Thyroid gland (tissue), 4 donors: ENCODE data around the gene DNAH17. TPM values are rescaled to one million over a fixed set of nuclear protein-coding genes. Genes with fewer than 3 reads are reported as not detected.

Experiments
- DNase-seq, 2 donors: peaks; one replicate each; pipeline ENCODE4 v3.0.0-alpha.2; 2019
- H3K27ac ChIP-seq, 3 donors: fragments of 200-600 bp; sonication (generic); 1 replicate in 2 of 3; 2 replicates in 1 of 3; pipeline ENCODE4 v1.5.1; 2016 to 2019; ENCODE audit warnings: mild to moderate bottlenecking in 1 of 3, moderate library complexity in 1 of 3
- H3K27me3 ChIP-seq: fragments of 200-600 bp; sonication (generic); one replicate; pipeline ENCODE4 v1.5.1; 2019
- H3K36me3 ChIP-seq, 2 donors: fragments of 200-600 bp; sonication (generic); one replicate each; pipeline ENCODE4 v1.5.1; 2016 to 2019
- H3K4me1 ChIP-seq, 2 donors: fragments of 200-600 bp; sonication (generic); one replicate each; pipeline ENCODE4 v1.5.1; 2017 to 2019
- H3K4me3 ChIP-seq, 3 donors: fragments of 200-600 bp; sonication (generic); replicated peaks in 1 of 3; 1 replicate in 2 of 3; 2 replicates in 1 of 3; pipeline ENCODE4 v1.5.1; 2016; ENCODE audit warnings: mild to moderate bottlenecking in 1 of 3
- H3K9me3 ChIP-seq: fragments of 200-600 bp; sonication (generic); one replicate; pipeline ENCODE4 v1.5.1; 2017
- POLR2A ChIP-seq, 2 donors: fragments of 450-650 bp; IDR thresholded peaks; one replicate each; pipeline ENCODE4 v1.6.1; 2017; ENCODE audit warnings: antibody characterized with exemption in 2 of 2, mild to moderate bottlenecking in 2 of 2, moderate library complexity in 1 of 2
- WGBS, 2 donors: methylation state at CpG; one replicate each; pipeline ENCODE4 v1.1.5; 2017; 5-methylcytosine and 5-hydroxymethylcytosine counted together
- intact Hi-C: fragments of 100-400 bp; cut with DNase I; formaldehyde crosslinking; loops from one replicate; pipeline ENCODE4 v1.15.1; 2023
- total RNA-seq, 4 donors: library from RNA; depleted of rRNA; stranded (reverse); fragments of >200 nt; gene quantifications; one replicate each; pipeline ENCODE4 v1.2.3, GENCODE V29; 2016
- TF ChIP-seq, protein P1 (sequence below), 6 experiments: fragments of 200-600 bp in 3 of 6; fragments of 450-650 bp in 3 of 6; sonication (generic) in 3 of 6; IDR thresholded peaks; one replicate each; pipeline ENCODE4 v1.5.1; 2016 to 2019; ENCODE audit warnings: antibody characterized with exemption in 6 of 6, mild to moderate bottlenecking in 2 of 6, inconsistent platforms in 1 of 6, moderate library complexity in 1 of 6

Gene DNAH17
- total RNA-seq, 4 donors from 2014 or later = 0.21 to 0.67 (median 0.32) TPM

DNA sequence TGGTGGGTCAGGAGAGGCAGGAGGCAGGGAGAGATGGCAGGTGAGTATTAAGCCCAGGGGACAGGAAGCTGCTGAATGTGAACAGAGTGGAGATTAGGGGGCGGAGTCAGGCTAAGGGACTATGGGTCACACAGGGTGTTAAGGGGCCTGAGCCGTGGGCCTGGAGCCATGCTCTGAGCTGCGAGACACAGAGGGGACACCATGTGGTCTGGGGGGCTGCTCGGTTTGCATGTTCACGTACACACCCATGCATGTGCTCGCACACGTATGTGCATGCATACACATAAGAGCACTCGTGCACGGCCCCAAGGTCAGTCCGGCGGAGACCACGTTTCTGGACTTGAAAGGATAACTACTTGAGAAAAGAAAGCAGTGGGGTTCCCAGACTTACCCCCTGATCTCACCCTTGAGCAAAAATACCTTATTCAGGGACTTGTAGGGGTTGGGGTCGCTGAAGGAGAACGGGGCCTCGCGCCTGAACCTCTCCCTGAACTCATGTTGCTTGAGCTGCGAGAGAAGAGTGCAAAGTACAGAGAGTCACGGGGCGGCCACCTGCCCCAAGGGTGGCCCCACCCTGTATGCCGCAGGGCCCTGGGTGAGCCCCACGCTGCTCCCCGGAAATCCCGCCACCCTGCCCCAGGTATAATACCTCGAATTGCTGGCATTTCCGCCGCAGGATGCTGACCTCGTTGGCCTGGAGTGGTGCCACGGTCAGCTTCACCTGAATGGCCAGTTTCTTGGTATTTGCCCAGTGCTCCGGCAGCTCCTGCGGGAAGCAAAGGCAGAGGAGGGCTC lies 50.8 kb downstream of the DNAH17 start:
- Histone ChIP-seq H3K27ac (peak overlapping the region in 1 of 3 donors; percentile 36), H3K9me3 (no peaks in the 10 kb centered on the region), H3K27me3 (no peaks in the 10 kb centered on the region), H3K4me3 (no peak overlapping the region), H3K4me1 (peaks cover 14 to 22% of the 10 kb centered on the region in 2 donors), H3K36me3 (no peaks in the 10 kb centered on the region)
- TF ChIP-seq, protein P1, sequence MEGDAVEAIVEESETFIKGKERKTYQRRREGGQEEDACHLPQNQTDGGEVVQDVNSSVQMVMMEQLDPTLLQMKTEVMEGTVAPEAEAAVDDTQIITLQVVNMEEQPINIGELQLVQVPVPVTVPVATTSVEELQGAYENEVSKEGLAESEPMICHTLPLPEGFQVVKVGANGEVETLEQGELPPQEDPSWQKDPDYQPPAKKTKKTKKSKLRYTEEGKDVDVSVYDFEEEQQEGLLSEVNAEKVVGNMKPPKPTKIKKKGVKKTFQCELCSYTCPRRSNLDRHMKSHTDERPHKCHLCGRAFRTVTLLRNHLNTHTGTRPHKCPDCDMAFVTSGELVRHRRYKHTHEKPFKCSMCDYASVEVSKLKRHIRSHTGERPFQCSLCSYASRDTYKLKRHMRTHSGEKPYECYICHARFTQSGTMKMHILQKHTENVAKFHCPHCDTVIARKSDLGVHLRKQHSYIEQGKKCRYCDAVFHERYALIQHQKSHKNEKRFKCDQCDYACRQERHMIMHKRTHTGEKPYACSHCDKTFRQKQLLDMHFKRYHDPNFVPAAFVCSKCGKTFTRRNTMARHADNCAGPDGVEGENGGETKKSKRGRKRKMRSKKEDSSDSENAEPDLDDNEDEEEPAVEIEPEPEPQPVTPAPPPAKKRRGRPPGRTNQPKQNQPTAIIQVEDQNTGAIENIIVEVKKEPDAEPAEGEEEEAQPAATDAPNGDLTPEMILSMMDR (IDR thresholded peaks at IDR 0.05) = no peak
- no peak for TF ChIP-seq POLR2A (IDR thresholded peaks at IDR 0.05)
- intact Hi-C loops = no loop called here
- peak; percentile 74 to 79 for DNase-seq
- WGBS, 2 donors = 74 to 89% methylated on average over 24 to 30 of the region's 30 CpGs

GRCh38 chr17:78525511-78526160 lies 51.6 kb downstream of the DNAH17 start:
- Histone ChIP-seq H3K27me3 (no peaks in the 10 kb centered on the region), H3K27ac (no peak overlapping the region), H3K36me3 (no peaks in the 10 kb centered on the region), H3K4me1 (peaks cover 13 to 22% of the 10 kb centered on the region in 2 donors), H3K9me3 (no peaks in the 10 kb centered on the region), H3K4me3 (no peak overlapping the region)
- intact Hi-C loops = no loop called here
- DNase-seq = no peak
- WGBS, 2 donors = 80 to 94% methylated on average over 17 of the region's 17 CpGs
- TF ChIP-seq, protein P1 (IDR thresholded peaks at IDR 0.05) = no peak
- TF ChIP-seq POLR2A (IDR thresholded peaks at IDR 0.05) = no peak

DNA sequence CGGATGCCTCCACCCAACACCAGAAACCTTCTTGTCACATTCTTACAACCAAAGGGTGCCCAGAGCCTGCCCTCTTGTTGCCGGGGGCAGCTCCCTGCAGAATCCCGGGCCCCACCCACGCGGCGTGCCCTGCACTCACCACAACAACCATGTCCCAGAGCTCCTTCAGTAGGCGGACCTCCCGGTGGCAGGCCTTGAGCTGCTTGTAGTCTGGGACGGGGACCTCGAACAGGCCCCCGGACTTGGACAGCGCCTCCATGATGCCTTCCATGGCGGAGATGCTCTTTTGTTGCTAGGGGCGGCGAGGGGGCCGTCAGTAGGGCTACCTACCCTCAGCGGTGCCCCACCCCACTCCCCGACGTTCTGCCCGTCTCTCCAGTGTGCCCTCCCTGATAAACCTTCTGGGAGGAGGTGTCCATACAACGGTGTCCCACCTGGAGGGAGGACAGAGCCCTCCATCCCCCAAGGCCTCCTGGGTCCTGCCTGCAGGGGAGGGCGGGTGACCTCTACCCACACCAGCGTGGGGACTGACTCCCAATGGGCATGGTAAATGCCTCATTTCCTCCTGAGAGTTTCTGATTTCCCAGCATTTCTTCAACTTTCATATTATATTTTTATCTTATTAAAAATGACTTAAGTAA lies 52.2 kb downstream of the DNAH17 start:
- H3K4me1 ChIP-seq = peaks cover 7 to 17% of the 10 kb centered on the region in 2 donors
- no peak overlapping the region for H3K4me3 ChIP-seq
- no peaks in the 10 kb centered on the region for H3K36me3 ChIP-seq
- TF ChIP-seq, protein P1 (IDR thresholded peaks at IDR 0.05) = no peak
- no peak for TF ChIP-seq POLR2A (IDR thresholded peaks at IDR 0.05)
- intact Hi-C loops = no loop called here
- no peaks in the 10 kb centered on the region for H3K27me3 ChIP-seq
- DNase-seq = no peak
- no peaks in the 10 kb centered on the region for H3K9me3 ChIP-seq
- H3K27ac ChIP-seq = no peak overlapping the region
- WGBS, 2 donors = 86 to 89% methylated on average over 8 to 23 of the region's 23 CpGs

DNA sequence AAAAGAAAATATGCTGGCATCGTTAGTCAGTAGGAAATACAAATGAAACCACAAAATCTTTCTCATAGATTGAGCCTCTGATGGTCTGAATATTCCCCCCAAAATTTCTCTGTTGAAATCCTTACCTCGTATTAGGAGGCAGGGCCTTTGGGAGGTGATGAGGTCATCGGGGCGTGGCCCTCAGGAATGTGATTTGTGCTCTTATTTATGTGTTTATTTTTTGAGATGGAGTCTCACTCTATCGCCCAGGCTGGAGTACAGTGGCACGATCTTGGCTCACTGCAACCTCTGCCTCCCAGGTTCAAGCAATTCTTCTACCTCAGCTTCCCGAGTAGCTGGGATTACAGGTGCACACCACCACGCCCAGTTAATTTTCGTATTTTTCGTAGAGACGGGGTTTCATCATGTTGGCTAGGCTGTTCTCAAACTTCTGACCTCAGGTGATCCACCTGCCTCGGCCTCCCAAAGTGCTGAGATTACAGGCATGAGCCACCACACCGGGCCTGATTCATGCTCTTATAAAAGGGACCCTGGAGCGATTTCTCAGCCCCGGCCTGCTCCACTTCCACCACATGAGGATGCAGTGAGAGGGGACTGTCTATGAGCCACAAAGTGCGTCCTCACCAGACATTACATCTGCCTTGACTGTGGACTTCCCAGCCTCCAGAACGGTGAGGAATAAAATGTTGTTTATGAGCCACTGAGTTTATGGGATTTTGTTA lies 53.1 kb downstream of the DNAH17 start:
- intact Hi-C loops = no loop called here
- Histone ChIP-seq H3K9me3 (no peaks in the 10 kb centered on the region), H3K4me3 (no peak overlapping the region), H3K27ac (no peak overlapping the region), H3K4me1 (peaks cover 0 to 8% of the 10 kb centered on the region in 2 donors), H3K27me3 (no peaks in the 10 kb centered on the region), H3K36me3 (no peaks in the 10 kb centered on the region)
- no peak for TF ChIP-seq POLR2A (IDR thresholded peaks at IDR 0.05)
- TF ChIP-seq, protein P1 (IDR thresholded peaks at IDR 0.05) = no peak
- DNase-seq = no peak
- WGBS, 2 donors = 84 to 91% methylated on average over 17 of the region's 17 CpGs
